Peyer's patch (tissue), 4 donors: Measurements from ENCODE around the gene ACO2. TPM values are rescaled to one million over a fixed set of nuclear protein-coding genes. Genes with fewer than 3 reads are reported as not detected.
A peak's percentile ranks its signal among the peaks of the same experiment; 100 is the strongest.
"Not testable (repeated sequence)": the region's sequence is repeated elsewhere in the genome, so short reads cannot be mapped to it uniquely, and the experiment has no call there.

ENCODE experiments used
- DNase-seq, 3 donors: peaks; one replicate each; pipeline ENCODE4 v3.0.0-alpha.2; 2017 to 2019
- H3K27ac ChIP-seq, 4 donors: fragments of 200-600 bp; sonication (generic); one replicate each; pipeline ENCODE4 v1.5.1; 2016 to 2019
- H3K27me3 ChIP-seq, 2 donors: fragments of 200-600 bp; sonication (generic); one replicate each; pipeline ENCODE4 v1.5.1; 2019
- H3K36me3 ChIP-seq, 3 donors: fragments of 200-600 bp; sonication (generic); one replicate each; pipeline ENCODE4 v1.5.1; 2016 to 2019
- H3K4me1 ChIP-seq, 4 donors: fragments of 200-600 bp; sonication (generic); one replicate each; pipeline ENCODE4 v1.5.1; 2016 to 2019
- H3K4me3 ChIP-seq, 4 donors: fragments of 200-600 bp; sonication (generic); 1 replicate in 3 of 4; 2 replicates in 1 of 4; pipeline ENCODE4 v1.5.1; 2016 to 2019; ENCODE audit warnings: mild to moderate bottlenecking in 1 of 4
- H3K9me3 ChIP-seq, 4 donors: fragments of 200-600 bp; sonication (generic); one replicate each; pipeline ENCODE4 v1.5.1; 2016 to 2019; ENCODE audit warnings: mild to moderate bottlenecking in 1 of 4
- POLR2A ChIP-seq, 2 donors: fragments of 450-650 bp; IDR thresholded peaks; one replicate each; pipeline ENCODE4 v1.5.1; 2017; ENCODE audit warnings: antibody characterized with exemption in 2 of 2, mild to moderate bottlenecking in 2 of 2, moderate library complexity in 2 of 2
- total RNA-seq, 4 donors: library from RNA; depleted of rRNA; stranded (reverse); fragments of >200 nt; gene quantifications; one replicate each; pipeline ENCODE4 v1.1.0, GENCODE V29; 2016
- TF ChIP-seq, protein P1 (sequence below), 6 experiments: fragments of 450-650 bp in 4 of 6; fragments of 200-600 bp in 2 of 6; sonication (generic) in 1 of 6; IDR thresholded peaks; one replicate each; pipeline ENCODE4 v1.5.1; 2017 to 2019; ENCODE audit warnings: antibody characterized with exemption in 6 of 6, mild to moderate bottlenecking in 3 of 6, moderate library complexity in 1 of 6

The ACO2 gene
- total RNA-seq, 4 donors from 2014 or later, result 115 to 394 (median 356) TPM

DNA sequence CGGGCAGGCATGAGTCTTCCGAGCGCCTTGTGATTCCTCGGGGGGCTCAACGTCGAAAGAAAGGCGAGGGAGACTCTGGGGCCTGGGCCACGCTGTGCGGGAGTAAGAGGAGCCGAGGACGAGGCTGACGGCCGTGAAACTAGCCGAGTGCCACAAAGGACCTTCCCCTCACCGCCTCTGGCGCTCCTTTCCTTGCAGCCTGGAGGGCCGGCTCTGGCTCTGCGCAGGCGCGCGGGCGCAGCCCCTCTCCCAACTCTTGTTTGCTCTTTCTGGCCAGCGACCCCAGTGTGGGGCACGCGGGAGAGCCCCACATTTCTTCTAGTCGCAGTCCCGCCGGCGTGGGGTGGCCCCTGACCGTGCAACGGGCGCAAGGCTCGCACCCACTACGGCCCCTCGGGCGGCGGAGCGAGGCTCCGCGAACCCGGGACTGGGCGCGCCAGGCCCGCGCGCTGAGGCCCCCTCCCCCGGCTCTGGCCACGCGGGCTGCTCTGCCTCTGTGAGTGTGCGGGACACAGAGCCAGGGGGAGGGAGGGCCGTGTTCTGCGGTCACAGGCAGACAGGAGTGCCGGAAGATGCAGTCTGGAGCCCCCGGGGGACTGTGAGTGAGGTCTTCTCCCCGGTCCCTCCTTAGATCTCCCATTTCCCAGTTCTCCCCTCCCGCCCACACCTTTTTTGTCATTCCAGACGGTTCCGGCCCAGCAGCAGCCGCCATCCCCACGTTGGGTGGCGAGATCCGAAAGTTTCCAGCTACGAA, 21.3 kb upstream of the ACO2 start:
- Histone ChIP-seq H3K27ac (peak overlapping the region; percentile 98 to 100 (median 99)), H3K9me3 (no peaks in the 10 kb centered on the region), H3K4me3 (peak overlapping the region; percentile 75 to 89 (median 84)), H3K4me1 (peaks cover 0 to 12% (median 4%) of the 10 kb centered on the region in 4 donors), H3K36me3 (peaks cover 0 to 8% (median 0%) of the 10 kb centered on the region in 3 donors), H3K27me3 (no peaks in the 10 kb centered on the region)
- peak; percentile 56 to 83 (median 83) for DNase-seq
- TF ChIP-seq POLR2A (IDR thresholded peaks at IDR 0.05), result peak in 1 of 2 donors; percentile 4
- TF ChIP-seq, protein P1, sequence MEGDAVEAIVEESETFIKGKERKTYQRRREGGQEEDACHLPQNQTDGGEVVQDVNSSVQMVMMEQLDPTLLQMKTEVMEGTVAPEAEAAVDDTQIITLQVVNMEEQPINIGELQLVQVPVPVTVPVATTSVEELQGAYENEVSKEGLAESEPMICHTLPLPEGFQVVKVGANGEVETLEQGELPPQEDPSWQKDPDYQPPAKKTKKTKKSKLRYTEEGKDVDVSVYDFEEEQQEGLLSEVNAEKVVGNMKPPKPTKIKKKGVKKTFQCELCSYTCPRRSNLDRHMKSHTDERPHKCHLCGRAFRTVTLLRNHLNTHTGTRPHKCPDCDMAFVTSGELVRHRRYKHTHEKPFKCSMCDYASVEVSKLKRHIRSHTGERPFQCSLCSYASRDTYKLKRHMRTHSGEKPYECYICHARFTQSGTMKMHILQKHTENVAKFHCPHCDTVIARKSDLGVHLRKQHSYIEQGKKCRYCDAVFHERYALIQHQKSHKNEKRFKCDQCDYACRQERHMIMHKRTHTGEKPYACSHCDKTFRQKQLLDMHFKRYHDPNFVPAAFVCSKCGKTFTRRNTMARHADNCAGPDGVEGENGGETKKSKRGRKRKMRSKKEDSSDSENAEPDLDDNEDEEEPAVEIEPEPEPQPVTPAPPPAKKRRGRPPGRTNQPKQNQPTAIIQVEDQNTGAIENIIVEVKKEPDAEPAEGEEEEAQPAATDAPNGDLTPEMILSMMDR (IDR thresholded peaks at IDR 0.05), result no peak

DNA sequence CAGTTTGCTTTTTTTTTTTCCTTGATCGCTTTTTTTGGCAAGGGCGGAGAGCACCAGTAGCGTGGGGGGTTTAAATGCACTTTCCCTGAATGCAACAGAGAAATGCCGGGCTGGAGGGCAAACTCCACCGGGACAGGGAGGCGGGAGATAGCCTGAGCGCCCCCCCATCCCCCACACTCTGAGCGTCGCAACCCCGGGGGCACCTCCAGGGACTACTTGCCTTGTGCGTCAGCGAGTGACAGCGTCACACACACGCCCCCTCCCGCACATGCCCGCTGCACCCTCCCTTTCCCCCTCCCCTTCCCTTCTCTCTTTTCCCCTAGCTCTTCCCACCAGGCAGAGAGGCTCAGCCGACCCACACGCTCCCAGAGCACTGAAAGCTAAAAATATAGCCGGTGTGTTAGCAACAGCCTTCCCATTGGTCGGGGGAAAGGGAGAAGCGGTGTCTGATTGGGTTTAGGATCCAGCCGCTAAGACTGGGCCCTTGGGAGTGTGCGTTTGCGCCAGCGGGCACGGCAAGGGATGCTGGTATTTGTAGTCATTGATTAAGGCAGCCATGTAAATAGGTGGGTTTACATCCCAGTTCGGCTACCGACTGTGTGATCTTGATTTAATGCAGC, 20.6 kb upstream of the ACO2 start:
- peaks cover 0 to under 1% (median 0%) of the 10 kb centered on the region in 3 donors for H3K36me3 ChIP-seq
- peak overlapping the region; percentile 75 to 89 (median 84) for H3K4me3 ChIP-seq
- H3K4me1 ChIP-seq, result peaks cover 0 to 7% (median 3%) of the 10 kb centered on the region in 4 donors
- TF ChIP-seq POLR2A (IDR thresholded peaks at IDR 0.05), result peak; percentile 76 to 92
- TF ChIP-seq, protein P1 (IDR thresholded peaks at IDR 0.05), result no peak
- peak overlapping the region; percentile 98 to 100 (median 99) for H3K27ac ChIP-seq
- no peaks in the 10 kb centered on the region for H3K9me3 ChIP-seq
- no peaks in the 10 kb centered on the region for H3K27me3 ChIP-seq
- peak; percentile 92 to 97 (median 95) for DNase-seq

DNA sequence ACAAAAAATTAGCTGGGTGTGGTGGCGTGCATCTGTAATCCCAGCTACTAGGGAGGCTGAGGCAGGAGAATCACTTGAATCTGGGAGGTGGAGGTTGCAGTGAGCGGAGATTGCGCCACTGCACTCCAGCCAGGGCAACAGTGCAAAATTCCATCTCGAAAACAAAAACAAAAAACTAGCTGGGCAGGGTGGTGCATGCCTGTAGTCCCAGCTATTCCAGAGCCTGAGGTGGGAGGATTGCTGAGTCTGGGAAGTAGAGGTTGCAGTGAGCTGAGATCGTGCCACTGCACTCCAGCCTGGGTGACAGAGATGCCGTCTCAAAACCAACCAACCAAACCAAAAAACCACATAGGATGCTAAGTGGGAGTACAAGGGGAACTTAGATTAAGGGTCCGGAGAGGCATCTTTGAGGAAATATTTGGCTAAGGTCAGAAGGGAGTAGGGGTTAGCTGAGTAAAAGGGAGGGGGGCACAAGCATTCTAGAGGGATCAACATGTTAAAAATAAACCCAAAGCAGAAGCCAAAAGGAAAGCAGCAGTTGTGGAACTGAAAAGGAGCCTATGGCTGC, 10.7 kb upstream of the ACO2 start:
- no peaks in the 10 kb centered on the region for H3K27me3 ChIP-seq
- TF ChIP-seq, protein P1 (IDR thresholded peaks at IDR 0.05), result no peak
- no peak for TF ChIP-seq POLR2A (IDR thresholded peaks at IDR 0.05)
- no peak overlapping the region for H3K27ac ChIP-seq
- no peaks in the 10 kb centered on the region for H3K9me3 ChIP-seq
- H3K4me1 ChIP-seq, result no peaks in the 10 kb centered on the region
- H3K4me3 ChIP-seq, result no peak overlapping the region
- peaks cover 0 to 57% (median 0%) of the 10 kb centered on the region in 3 donors for H3K36me3 ChIP-seq
- no peak for DNase-seq

DNA sequence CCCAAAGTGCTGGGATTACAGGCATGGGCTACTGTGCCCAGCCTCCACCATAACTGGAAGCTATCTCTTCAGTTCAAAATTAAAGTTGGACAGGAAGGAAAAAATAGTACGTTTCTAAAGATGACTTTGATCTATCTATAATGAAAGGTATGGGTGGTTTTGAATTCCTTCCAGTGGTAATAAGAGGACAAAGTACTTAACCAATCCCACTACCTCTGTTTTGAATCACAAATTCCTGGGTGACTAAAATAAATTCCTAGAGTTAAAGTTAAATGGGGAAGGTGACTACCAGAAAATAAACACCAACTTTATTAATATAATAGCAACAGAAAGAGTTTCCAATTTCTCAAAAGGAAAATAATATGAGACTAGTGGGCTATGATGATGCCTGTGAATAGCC, 9.5 kb upstream of the ACO2 start:
- Histone ChIP-seq H3K4me3 (no peak overlapping the region), H3K36me3 (peaks cover 0 to 66% (median 0%) of the 10 kb centered on the region in 3 donors), H3K4me1 (no peaks in the 10 kb centered on the region), H3K27me3 (no peaks in the 10 kb centered on the region), H3K9me3 (no peaks in the 10 kb centered on the region), H3K27ac (no peak overlapping the region)
- TF ChIP-seq, protein P1 (IDR thresholded peaks at IDR 0.05), result no peak
- TF ChIP-seq POLR2A (IDR thresholded peaks at IDR 0.05), result no peak
- DNase-seq, result no peak

DNA sequence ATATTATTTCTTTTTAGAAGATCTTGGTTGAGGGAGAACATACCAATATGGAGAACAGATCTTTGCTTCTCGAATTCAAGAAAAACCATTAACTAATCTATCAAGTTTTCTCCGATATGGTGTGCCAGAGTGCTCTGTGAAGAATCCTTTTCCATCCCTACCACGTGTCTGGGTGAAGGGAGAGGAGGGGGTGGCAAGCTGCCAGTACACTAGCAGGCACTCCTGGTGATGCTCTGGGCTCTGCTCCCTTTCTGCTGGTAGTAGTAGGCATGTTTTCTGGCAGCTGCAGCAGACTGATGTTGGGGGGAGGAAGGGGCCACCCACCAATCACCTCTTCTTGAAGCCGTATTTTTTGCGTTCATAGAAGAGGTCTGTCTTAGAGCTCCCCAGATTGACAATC, 8.8 kb upstream of the ACO2 start:
- not testable (repeated sequence) for H3K4me1 ChIP-seq, H3K27me3 ChIP-seq, DNase-seq, H3K4me3 ChIP-seq, H3K9me3 ChIP-seq, H3K27ac ChIP-seq
- H3K36me3 ChIP-seq, result peaks cover 0 to 73% (median 0%) of the 10 kb centered on the region in 3 donors

DNA sequence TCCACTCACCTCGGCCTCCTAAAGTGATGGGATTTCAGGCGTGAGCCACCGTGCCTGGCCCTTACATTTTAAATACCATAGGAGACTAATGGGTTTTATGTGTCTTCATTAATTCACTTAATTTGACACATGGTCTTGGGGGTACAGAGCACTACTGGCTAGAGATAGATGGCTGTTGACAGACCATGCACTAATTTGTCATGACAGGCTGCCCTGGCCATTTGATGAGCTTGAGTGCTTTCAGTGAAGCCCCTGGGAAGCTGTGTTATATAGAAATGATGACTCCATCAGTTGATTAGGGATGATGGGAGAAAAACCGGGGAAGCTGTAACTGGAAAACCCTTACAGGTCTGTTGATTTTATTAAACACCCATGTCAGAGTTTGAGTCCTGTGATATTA, 7.0 kb upstream of the ACO2 start:
- H3K27me3 ChIP-seq, result no peaks in the 10 kb centered on the region
- H3K27ac ChIP-seq, result no peak overlapping the region
- peaks cover 0 to 91% (median 2%) of the 10 kb centered on the region in 3 donors for H3K36me3 ChIP-seq
- TF ChIP-seq, protein P1 (IDR thresholded peaks at IDR 0.05), result no peak
- no peak for TF ChIP-seq POLR2A (IDR thresholded peaks at IDR 0.05)
- no peak overlapping the region for H3K4me3 ChIP-seq
- no peaks in the 10 kb centered on the region for H3K9me3 ChIP-seq
- DNase-seq, result no peak
- H3K4me1 ChIP-seq, result peaks cover 0 to 3% (median 0%) of the 10 kb centered on the region in 4 donors
